Colon (tissue), 2 donors: Measurements from ENCODE around the gene KCNAB3.
A peak's percentile ranks its signal among the peaks of the same experiment; 100 is the strongest.

Source experiments
- FAIRE-seq: peaks from 2 replicates; lab custom pipeline; 2012; peaks lifted over from hg19 to GRCh38; lab: Jason Lieb, UNC
- donor health status: control.
- donor health status: control.

Gene KCNAB3

GRCh38 chr17:7940743-7941142, 11.1 kb upstream of the KCNAB3 start:
- no peak for FAIRE-seq

- FAIRE-seq: no peak
These were observed 10.4 kb upstream of the KCNAB3 start for GRCh38 chr17:7940034-7940433.

GRCh38 chr17:7935859-7936258, 6.2 kb upstream of the KCNAB3 start:
- no peak for FAIRE-seq

GRCh38 chr17:7932949-7933348, 3.3 kb upstream of the KCNAB3 start:
- no peak for FAIRE-seq

GRCh38 chr17:7932483-7932891, 2.8 kb upstream of the KCNAB3 start:
- FAIRE-seq: no peak

GRCh38 chr17:7931709-7932482, 2.2 kb upstream of the KCNAB3 start, which contains the start of the genes CNTROB and TRAPPC1:
Gene CNTROB (plus strand): TSS chr17:7932206. CDS start chr17:7933080, 874 bp downstream.
Gene TRAPPC1 (minus strand): TSS chr17:7931946. CDS start chr17:7931829, 117 bp downstream.
- peak; percentile 85 for FAIRE-seq

- no peak for FAIRE-seq
These were observed 1.4 kb upstream of the KCNAB3 start for GRCh38 chr17:7930841-7931631.

GRCh38 chr17:7927596-7927995, 2.1 kb downstream of the KCNAB3 start:
- no peak for FAIRE-seq

- no peak for FAIRE-seq
These were observed 6.6 kb downstream of the KCNAB3 start for GRCh38 chr17:7922845-7923628.

GRCh38 chr17:7922269-7922844, 7.3 kb downstream of the KCNAB3 start:
- FAIRE-seq: no peak

- FAIRE-seq: no peak
These were observed 12.8 kb downstream of the KCNAB3 start for GRCh38 chr17:7916808-7917207.

- no peak for FAIRE-seq
These were observed 13.3 kb downstream of the KCNAB3 start for GRCh38 chr17:7916385-7916682.

- FAIRE-seq: no peak
These were observed 13.9 kb downstream of the KCNAB3 start, which contains the start of gene RNF227 for GRCh38 chr17:7915611-7916384. Gene RNF227 (minus strand): TSS chr17:7916289. CDS start chr17:7916195, 94 bp downstream.

GRCh38 chr17:7915179-7915610, 14.5 kb downstream of the KCNAB3 start:
- no peak for FAIRE-seq

- no peak for FAIRE-seq
These were observed 16.6 kb downstream of the KCNAB3 start for GRCh38 chr17:7912927-7913524.

GRCh38 chr17:7911116-7911515, 18.5 kb downstream of the KCNAB3 start:
- FAIRE-seq: no peak

- no peak for FAIRE-seq
These were observed 18.9 kb downstream of the KCNAB3 start for GRCh38 chr17:7910711-7911110.

GRCh38 chr17:7910281-7910680, 19.4 kb downstream of the KCNAB3 start:
- no peak for FAIRE-seq

- FAIRE-seq: no peak
These were observed 20.6 kb downstream of the KCNAB3 start for GRCh38 chr17:7909089-7909488.

GRCh38 chr17:7903154-7904103, 26.2 kb downstream of the KCNAB3 start:
- FAIRE-seq: no peak
